Measurements from ENCODE around the gene PYROXD2.
"Not testable (repeated sequence)": the region's sequence is repeated elsewhere in the genome, so short reads cannot be mapped to it uniquely, and the experiment has no call there.

PYROXD2 gene

DNA sequence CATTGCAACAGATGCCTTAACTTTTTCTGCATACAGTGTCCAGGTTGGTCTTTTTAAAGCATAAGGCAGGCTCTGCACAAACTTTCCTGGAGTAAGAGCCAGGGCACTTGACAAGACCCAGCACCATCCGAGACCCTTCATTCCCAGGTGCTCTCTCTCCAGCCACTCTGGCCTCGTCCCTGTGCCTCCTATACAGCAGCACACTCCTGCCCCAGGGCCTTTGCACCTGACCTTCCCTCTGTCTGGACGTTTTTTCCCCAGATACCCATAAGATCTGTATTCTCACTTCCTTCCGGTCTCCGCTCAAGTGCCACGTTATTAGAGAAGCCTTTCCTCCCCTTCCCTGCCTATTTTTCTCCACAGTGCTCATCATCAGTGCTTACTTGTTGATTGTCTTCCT, 25.6 kb downstream of the PYROXD2 start:
- no peak for FAIRE-seq

DNA sequence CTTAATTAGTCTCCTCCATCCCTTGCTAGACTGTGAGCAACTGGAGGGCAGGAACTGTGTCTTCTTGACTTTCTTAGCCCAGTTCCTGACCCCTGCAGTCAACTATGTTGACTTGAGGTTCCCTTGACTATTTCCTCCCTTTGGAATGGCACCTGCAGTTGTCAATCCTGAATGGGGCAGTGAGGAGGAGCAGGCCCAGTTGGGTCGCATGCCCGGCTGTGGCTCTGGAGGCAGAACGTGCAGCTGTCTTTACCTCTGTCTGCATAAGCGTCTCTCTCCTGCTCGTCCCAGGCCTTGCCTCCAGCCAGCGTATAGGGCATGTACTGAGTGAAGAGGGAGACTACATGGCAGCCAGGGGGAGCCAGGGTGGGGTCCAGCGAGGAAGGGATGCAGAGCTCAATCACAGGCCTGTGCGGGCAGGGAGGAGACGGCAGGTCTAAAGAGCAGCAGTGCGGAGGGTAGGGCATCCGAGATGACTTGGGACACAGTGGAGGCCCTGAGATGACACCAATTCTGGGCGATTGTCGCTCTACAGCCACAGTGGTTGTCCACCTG, 26.8 kb downstream of the PYROXD2 start:
- no peak for FAIRE-seq

DNA sequence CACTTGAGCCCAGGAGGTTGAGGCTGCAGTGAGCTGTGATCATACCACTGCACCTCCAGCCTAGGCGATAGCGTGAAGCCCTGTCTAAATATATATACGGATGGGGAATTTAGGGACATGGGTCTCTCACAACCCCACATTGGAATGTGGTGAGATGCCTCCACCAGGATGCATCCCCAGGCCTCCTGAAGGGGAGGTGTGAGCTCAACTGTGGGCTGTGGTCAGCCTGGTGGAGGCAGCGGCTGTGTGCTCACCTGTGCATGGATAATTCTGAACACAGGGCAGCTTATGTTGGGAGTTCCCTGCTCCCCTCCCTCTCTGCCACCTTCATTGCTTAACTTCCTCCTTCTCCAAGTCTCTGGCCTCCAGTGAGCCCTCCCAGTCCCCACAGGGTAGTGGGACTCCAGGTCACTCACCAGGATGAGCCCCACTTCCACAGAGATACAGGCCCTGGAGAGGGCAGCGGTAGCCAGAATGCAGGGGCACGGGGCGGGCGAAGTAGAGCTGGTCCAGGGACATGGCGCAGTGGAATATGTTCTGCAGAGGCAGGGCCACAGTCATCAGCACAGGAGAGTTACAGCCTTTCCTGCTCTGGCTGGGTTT, 30.4 kb downstream of the PYROXD2 start:
- FAIRE-seq = no peak

DNA sequence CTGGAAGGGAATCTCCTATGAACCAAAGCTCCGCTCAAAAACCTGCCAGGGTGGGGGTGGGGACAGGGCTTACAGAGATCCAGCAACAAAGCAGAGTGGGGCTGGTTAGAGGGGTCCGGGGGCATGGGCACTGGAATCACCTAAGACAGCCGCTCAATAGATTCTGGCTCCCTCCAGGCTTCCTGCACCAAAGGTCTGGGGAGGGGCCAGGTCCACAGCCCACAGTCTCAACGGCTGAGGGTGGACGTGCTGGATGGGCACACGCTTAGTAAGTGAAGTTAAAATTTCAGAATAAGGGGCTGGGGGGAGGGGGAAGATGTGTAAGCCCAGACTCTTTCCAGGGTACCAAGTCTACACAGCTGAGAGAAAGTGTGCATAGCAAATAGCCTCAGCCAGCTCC, 31.1 kb downstream of the PYROXD2 start:
- no peak for FAIRE-seq

DNA sequence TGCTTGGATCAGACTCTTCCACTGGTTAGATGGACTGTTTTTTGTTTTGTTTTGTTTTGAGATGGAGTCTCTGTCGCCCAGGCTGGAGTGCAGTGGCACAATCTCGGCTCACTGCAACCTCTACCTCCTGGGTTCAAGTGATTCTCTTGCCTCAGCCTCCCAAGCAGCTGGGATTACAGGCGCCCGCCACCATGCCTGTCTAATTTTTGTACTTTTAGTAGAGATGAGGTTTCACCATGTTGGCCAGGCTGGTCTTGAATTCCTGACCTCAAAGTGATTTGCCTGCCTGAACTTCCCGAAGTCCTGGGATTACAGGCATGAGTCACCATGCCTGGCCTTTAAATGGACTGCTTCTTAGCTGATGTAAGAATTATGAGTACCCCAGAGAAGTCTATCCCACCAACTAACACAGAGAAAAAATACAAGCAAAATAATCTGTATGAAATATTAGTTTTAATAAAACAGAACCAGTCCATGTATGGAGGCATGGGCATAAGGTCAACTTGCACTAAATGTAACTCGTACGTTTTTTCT, 31.8 kb downstream of the PYROXD2 start:
- not testable (repeated sequence) for FAIRE-seq

DNA sequence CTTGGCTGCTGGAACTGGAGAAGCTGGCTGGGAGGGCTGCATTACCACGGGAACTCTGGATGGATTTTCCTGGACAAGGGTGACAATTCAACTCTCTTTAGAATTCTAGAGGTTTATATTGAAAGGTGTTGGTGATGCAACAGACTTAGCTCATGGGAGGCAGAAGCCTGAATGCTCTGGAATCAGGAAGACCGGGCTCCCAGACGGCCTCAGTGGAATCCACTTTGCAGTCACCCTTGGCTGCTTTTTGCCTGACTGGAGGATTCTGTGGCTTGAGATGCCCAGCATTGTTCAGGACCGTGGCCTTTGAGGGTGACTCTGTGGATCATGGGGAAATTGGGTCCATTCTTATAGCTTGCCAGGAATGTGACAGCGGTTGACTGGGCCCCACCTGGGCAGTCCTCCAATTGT, 32.3 kb downstream of the PYROXD2 start:
- no peak for FAIRE-seq

DNA sequence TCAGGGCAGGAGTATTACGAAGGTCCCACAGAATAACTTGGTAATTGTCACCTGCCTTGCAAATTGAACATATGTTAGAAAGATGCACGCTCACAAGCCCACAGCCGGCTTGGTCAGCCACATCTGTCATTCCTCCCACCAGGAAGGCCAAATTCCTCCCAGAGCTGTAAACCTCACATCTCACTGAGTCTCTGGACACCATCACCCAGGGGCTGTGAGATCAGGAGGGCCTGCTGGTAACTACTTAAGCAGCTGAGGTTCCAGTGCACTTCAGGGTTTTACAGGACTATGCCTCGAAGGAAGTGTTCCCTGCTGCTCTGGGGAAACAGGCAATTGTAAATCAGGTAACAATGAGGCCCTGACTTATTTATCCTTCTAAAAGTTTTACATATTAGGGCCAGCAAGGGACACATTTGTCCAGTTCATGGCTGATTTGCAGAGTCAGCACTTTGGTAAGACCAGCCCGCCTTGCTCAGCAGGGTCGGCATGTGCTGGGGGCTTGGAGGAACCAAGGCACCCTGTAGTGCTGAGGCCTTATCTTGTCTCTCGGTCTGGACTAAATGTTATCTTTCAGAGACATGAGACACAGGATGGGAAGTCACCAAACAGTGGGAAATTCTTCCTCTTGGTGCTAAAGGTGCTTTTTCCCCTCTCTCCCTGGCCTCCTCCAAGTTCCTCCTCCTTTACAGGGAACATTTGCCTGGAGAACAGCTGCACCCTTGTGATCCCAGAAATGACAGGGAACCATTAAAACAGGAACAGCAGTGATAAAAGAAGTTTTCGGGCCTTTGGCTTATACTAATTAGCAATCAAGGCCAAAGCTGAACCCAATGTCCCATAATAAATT, 34.3 kb downstream of the PYROXD2 start:
- FAIRE-seq = no peak

DNA sequence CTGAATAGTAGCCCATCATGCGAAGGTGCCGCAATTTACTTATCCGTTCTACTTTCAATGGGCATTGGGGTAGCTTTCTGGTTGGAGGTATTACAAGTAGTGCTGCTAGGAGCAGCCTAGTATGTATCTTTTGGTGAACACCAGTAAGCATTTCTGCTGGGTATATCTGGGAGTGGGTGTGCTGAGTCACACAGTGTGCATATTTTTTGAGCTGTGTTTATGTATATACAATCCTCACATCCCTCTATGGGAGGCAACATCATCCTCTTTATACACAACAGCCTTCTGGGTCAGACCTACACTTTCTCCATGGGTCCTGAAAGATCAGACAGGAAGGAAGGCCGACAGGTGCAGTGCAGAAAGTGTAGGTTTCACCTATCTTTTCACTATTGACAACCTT, 36.3 kb downstream of the PYROXD2 start:
- FAIRE-seq = no peak

DNA sequence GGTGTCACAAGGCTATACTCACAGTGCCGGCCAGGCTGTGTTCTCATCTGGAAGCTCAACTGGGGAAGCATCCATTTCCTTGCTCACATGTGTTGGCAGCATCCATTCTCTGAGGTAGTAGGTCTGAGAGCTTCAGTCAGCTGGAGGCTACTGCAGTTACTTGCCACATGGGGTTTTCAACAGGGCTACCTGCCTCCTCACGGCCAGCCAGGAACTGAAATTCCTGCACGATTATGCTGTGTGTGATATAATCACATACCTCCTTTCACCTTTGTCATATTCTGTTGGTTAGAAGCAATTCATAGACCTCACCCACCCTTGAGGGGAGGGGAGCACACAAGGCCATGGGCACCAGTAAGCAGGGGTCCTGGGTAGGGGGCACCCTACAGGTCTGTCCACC, 37.4 kb downstream of the PYROXD2 start:
- FAIRE-seq = no peak

DNA sequence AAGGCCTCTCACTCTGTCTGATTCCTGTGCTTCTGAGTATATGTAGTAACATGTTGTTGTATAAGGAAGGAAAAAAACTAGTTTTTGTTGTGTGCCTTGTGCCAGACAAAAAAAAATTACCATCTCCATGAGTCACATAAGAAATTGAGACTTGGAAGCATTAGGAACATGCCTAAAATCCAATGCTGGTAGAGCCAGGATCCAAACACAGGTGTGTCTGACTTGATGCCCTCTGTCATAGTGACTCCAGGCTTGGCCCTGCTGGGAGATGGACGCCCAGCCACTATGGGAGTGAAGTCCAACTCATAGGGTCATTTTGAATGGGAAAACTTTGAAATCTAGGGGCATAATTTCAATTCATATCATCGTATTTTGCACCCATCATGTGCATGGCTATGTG, 38.0 kb downstream of the PYROXD2 start:
- no peak for FAIRE-seq

DNA sequence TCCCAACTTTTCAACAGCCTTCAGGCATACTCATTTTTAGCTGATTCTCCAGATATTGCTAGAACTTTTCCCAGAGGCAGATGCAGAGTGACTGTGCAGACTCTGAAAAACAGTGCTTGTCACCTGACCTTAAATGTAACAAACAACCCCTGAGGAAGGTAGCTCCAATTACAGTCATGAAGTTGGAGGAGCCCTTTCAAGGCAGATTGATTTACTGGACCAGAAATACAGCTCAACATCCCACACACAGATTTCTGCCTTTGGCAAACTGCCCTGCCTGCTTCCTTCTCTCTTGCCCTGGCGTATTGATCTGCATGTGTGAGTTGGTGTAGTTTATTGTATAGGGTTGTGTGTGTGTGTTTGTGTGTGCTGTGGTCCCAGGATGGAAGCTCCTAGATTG, 38.5 kb downstream of the PYROXD2 start:
- FAIRE-seq = no peak

DNA sequence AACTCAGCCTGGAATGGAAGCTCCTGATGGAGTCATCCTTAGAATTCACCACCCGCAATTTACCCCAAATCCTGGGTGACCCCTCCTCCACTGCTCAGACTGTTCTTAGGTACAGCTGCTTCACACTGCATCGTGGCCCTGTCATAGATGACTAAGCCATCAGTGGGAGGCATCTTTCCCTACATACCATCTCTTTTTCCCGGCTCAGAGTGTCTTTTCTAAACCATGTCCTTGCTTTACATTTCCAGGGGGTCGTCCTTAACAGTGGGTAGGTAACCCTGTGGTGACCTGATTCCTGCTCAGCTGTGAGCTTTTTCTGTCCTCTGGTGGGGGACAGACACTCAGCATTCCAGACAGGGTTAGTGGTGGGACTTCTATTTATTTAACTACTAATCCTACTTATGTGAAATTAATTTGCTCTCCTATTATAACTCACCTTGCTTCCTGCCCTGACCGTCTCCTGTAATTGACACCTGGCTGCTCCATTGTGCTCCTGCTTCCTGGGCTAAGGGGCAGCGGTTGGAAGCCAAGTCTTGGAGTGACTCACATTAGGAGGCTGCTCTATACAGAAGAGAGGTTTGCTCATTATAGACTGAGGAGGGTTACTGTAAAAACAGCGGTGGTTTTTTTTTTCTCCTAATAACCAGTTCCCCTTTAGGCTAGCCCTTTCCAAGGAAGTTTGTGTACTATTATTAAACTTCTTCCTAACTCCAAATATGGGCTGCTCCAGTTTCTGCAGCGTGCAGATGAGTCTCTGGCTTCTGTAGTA, 40.6 kb downstream of the PYROXD2 start:
- FAIRE-seq = no peak

DNA sequence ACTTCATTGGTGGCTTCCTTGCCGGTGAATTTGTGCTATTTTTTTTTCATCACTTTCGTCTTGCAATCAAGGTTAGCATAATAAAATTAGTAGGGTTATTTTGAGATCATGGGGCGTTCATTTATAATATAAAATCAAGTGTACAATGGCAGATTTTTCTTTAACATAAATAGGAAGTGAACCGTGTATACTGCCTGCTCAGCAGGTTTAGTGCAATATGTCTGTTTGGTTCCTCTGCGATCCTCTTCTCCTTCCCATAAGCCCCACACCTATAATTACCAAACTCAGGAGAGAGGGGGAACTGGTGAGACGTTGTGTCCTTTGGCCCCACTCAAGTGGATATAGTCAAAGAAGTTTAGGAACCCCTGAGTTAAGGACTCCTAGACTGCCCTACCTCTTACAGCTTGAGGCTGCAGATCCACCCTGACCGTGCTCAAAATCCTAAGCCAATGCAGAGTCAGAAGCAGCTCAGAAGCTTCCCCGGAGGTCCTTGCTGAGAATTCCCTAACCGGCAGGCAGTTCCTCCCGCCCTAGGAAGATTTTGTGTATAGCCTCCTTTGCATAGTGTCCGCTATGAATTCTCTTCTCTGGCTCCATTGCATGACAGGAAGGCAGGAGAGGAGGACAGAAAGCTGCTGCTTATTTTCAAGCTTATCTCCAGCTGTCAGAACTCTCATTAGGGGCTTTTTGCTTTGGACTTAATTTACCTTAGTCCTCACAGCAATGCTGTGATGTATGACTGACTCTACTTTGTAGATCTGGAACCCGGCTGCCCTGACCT, 41.5 kb downstream of the PYROXD2 start:
- FAIRE-seq = no peak

DNA sequence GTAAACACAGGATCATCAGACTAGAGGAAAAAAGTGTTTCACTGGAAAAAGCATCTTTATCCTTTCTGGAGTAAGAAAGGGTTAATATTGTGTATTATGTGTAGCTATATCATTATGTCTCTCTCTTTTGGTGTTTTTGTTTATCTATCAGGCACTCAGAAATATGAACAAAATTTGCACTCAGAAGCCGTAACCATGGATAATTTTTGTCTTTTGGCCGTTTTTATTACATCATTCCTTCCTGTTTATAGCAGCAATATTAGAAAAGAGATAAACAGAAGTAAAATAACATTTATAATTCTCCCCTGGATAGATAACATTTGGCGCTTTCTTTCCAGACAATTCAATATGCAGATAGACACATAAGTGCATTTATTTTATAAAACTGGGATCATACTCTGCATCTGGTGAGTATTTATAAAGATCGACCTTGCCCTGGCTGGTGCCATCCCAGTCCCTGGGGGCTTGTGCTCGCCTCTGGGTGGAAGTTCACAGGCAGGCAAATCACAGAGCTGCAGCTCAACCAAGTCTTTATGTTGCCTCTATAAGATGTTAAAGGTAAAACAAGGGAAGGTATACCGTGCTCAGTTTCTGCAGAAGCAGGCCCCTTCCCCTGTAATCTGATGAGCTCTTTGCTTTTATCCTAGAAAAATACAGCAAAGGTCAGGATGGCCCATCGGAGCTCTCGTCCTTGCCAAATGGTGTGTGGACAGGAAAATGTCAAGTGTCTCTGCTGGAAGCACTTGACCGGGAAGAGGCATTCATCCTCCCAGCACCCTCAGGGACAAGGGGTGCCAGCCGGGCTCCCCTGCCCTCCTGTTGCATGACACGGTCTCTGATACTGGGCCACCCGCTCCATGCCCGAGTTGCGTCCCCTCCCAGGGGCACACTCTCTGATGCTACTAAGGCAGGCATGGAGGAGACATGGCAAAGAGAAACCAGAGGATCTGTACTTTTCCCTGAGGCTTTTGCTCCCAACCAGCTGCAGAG, 43.9 kb downstream of the PYROXD2 start:
- peak; percentile 26 for FAIRE-seq

DNA sequence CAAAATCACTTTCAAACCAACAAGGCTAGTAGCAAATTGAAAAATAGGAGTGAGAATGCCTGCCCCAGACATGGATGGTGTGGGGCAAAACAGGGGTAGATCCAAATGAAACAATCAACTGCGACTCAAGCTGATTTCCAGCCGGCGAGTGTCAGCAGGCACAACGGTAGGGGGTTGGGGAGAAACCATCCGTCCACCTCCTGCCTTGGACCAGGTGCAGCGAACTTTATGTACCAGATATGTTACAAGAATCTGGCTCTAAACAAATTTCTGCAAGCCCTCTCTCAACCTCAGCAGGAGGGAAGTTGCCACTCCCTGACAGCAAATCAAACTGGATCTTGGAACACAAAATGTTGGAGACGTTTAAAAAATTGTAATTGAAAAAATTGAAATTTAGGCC, 45.2 kb downstream of the PYROXD2 start:
- FAIRE-seq = no peak

DNA sequence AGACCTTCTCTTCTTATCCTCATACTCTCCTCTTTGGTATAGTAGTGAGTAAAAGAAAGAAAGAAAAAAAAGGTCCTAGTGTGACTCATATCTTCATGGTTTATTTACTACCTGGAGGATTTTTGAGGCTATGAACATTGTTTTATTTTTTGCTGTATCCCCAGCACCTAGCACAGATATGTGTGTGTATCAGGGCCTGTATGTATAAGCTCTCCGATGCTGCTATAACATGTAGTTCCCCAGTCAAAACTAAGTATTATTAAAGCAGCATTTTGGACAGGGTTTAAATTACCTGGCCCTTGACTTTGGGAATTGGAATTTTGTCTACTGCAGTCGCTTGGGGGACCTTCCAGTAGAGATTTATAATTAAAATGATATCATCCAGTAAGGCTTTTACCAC, 46.3 kb downstream of the PYROXD2 start:
- no peak for FAIRE-seq

DNA sequence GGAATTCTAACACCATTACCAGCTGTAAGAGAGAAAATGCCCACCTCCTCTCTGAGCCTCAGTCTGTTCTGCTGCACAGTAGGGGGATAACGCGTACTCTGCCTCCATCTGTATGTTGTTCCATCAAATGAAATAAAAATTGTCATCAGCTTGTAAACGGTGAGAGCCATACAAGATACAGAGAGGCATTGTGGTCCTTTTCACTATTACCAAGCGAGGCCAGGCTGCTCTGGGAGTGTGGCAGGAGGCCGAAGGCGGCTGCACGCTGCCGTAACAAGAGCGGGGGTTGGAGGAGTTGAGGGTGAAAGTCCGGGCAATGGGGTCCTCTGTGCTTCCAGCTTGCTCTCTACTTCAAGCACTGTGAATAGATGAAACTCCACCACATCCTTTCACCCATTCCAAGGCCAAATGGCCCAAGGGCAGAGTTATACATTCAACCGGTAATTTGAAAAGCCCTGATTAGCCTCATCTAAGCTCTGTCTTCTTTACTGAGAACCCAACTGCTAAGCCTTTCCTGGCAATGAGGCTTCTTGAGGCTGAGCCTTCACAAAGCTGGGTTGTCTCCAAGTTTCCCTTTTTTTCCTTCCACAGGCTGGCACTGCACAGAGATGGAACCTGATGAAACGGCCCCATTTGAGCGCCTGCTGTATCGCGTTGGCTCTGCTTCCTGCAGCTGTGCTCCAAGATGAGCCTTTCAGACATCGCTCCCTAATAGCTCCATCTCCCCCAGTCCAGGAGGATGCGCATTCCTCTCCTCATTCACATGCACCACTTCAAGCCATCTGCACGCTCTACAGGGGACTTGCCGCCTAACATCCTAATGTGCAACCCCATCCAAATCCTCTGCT, 47.2 kb downstream of the PYROXD2 start:
- no peak for FAIRE-seq

DNA sequence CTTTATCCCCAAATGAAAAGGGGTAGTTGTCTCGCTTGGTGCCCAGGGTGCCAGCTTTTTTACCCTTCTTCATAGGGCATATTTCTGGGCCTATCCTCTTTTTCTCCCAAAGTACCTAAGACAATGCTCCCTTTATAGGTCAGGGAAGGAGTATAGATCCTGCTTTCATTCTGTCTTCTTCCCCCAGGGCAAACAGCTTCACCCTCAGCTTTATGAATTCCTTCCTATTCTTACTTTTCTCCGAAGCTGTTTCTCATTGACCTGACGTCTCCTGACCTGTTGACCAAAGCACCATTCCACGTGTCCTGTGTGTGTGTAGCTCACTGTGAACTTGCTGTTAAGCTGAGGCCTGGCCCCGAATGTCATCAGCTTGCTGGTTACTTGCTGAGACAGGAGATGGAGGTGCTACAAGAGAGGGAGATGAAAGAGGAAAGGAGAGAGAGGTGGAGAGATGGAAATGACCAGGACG, 48.9 kb downstream of the PYROXD2 start:
- FAIRE-seq = no peak

DNA sequence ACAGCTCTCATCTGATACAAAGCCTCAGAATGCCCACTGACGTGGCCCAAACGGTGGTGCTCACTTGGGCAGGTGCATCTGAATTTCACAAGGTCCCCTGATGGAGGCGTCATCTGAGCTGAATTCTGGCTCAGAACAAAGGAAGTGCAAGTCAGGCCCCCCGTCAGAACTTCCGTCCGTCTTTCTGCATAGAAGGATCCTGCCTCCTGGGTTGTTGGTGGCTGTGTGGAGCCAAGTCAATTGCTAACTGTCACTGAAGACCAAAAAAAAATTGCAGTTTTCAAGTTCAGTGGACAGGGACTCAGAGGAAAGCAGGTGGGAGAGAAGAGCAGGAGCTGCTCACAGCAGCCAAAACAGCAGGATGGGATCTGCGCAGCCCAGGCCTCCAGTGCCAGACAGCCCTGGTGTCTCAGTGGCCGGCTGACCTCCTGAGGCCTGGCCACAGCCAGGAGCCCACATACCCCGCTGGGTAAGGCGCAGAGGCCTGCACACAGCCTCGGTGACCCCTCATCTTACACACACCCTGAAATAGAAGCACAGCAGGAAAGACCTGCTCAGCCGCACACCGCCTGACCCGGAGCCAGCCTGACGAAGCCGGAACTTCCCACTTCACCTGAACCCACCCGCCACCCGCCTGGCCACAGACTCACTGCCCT, 49.4 kb downstream of the PYROXD2 start:
- FAIRE-seq = no peak
